ENCODE results near the gene IFNL3. TPM values are rescaled to one million over a fixed set of nuclear protein-coding genes. Genes with fewer than 3 reads are reported as not detected.

IFNL3 gene
- total RNA-seq, 3 donors from 2014 or later, result not detected

- H3K9me3 ChIP-seq, result no peaks in the 10 kb centered on the region
- no peak for TF ChIP-seq CTCF (IDR thresholded peaks at IDR 0.05)
- no peaks in the 10 kb centered on the region for H3K36me3 ChIP-seq (ENCODE audit: low read depth)
- intact Hi-C loops (cut with DNase I, micrococcal nuclease), result no loop called here
- ATAC-seq, result peak; percentile 57
- no peak overlapping the region for H3K4me3 ChIP-seq
- no peaks in the 10 kb centered on the region for H3K4me1 ChIP-seq (ENCODE audit: low read depth)
- DNase-seq, result peak in 2 of 3 donors; percentile 50 to 62
Observed at GRCh38 chr19:39212375-39212742, 32.4 kb downstream of the IFNL3 start.

- DNase-seq, result no peak
- intact Hi-C loops (cut with DNase I, micrococcal nuclease), result no loop called here
- H3K4me3 ChIP-seq, result no peak overlapping the region
- H3K9me3 ChIP-seq, result no peaks in the 10 kb centered on the region
- no peak for TF ChIP-seq CTCF (IDR thresholded peaks at IDR 0.05)
- no peak for ATAC-seq
- H3K36me3 ChIP-seq (ENCODE audit: low read depth), result no peaks in the 10 kb centered on the region
- H3K4me1 ChIP-seq (ENCODE audit: low read depth), result no peaks in the 10 kb centered on the region
Observed at GRCh38 chr19:39211731-39212374, 33.0 kb downstream of the IFNL3 start.

- H3K4me1 ChIP-seq (ENCODE audit: low read depth), result no peaks in the 10 kb centered on the region
- intact Hi-C loops (cut with DNase I, micrococcal nuclease), result no loop called here
- TF ChIP-seq CTCF (IDR thresholded peaks at IDR 0.05), result no peak
- DNase-seq, result no peak
- no peak overlapping the region for H3K4me3 ChIP-seq
- H3K36me3 ChIP-seq (ENCODE audit: low read depth), result no peaks in the 10 kb centered on the region
- no peak for ATAC-seq
- no peaks in the 10 kb centered on the region for H3K9me3 ChIP-seq
Observed at GRCh38 chr19:39209196-39209595, 35.6 kb downstream of the IFNL3 start.

GRCh38 chr19:39208175-39208795 lies 36.5 kb downstream of the IFNL3 start:
- Histone ChIP-seq H3K36me3 (ENCODE audit: low read depth) (no peaks in the 10 kb centered on the region), H3K4me3 (no peak overlapping the region), H3K9me3 (no peaks in the 10 kb centered on the region), H3K4me1 (ENCODE audit: low read depth) (no peaks in the 10 kb centered on the region)
- intact Hi-C loops (cut with DNase I, micrococcal nuclease), result no loop called here
- TF ChIP-seq CTCF (IDR thresholded peaks at IDR 0.05), result no peak
- ATAC-seq (no peak), DNase-seq (no peak)

GRCh38 chr19:39207293-39207836 lies 37.4 kb downstream of the IFNL3 start:
- ATAC-seq (no peak), DNase-seq (no peak)
- intact Hi-C loops (cut with DNase I, micrococcal nuclease), result no loop called here

More at GRCh38 chr19:39207293-39207836, 37.4 kb downstream of the IFNL3 start:
- TF ChIP-seq CTCF (IDR thresholded peaks at IDR 0.05), result no peak
- Histone ChIP-seq H3K4me1 (ENCODE audit: low read depth) (no peaks in the 10 kb centered on the region), H3K4me3 (no peak overlapping the region), H3K36me3 (ENCODE audit: low read depth) (no peaks in the 10 kb centered on the region), H3K9me3 (no peaks in the 10 kb centered on the region)

Data from mucosa of descending colon (tissue), 3 donors.